Ovary (tissue), 9 donors: ENCODE results near the gene MUL1. TPM values are rescaled to one million over a fixed set of nuclear protein-coding genes. Genes with fewer than 3 reads are reported as not detected.
A peak's percentile ranks its signal among the peaks of the same experiment; 100 is the strongest.

Experiments
- DNase-seq, 5 donors: peaks; one replicate each; pipeline ENCODE4 v3.0.0-alpha.2; 2019 to 2020
- H3K27ac ChIP-seq, 2 donors: fragments of 200-600 bp; one replicate each; pipeline versions ENCODE4 v1.5.1 to v1.8.0; 2019 to 2022
- H3K27me3 ChIP-seq: fragments of 200-600 bp; one replicate; pipeline ENCODE4 v1.8.0; 2022
- H3K36me3 ChIP-seq: fragments of 200-600 bp; sonication (generic); one replicate; pipeline ENCODE4 v1.5.1; 2019
- H3K4me1 ChIP-seq: one replicate; pipeline ENCODE4 v1.8.1; 2013; ENCODE audit warnings: mild to moderate bottlenecking, moderate library complexity; ENCODE audit not compliant: insufficient read depth
- H3K4me3 ChIP-seq: fragments of 200-600 bp; sonication (generic); one replicate; pipeline ENCODE4 v1.5.1; 2017
- H3K9me3 ChIP-seq, 2 donors: fragments of 200-600 bp in 1 of 2; sonication (generic) in 1 of 2; one replicate each; pipeline versions ENCODE4 v1.5.1 to v1.8.1; 2013 to 2019; ENCODE audit warnings: mild to moderate bottlenecking in 1 of 2, moderate library complexity in 1 of 2
- EP300 ChIP-seq: sonication (generic); formaldehyde crosslinking; IDR thresholded peaks from one replicate; pipeline ENCODE4 v1.6.1; 2017; ENCODE audit warnings: antibody characterized with exemption
- POLR2A ChIP-seq: fragments of 450-650 bp; IDR thresholded peaks from one replicate; pipeline ENCODE4 v1.6.1; 2017; ENCODE audit warnings: antibody characterized with exemption, mild to moderate bottlenecking, moderate library complexity
- WGBS, 3 donors: extraction: QIAGEN DNeasy Blood & Tissue Kit in 1 of 3; methylation state at CpG; one replicate each; pipeline versions ENCODE4 v1.1.5 to v1.1.7; 2013 to 2017; 5-methylcytosine and 5-hydroxymethylcytosine counted together
- intact Hi-C, 4 donors: fragments of 100-400 bp; cut with DNase I; formaldehyde crosslinking; loops; one replicate each; pipeline versions ENCODE4 v1.11.0 to v1.15.1; 2022 to 2023
- polyA plus RNA-seq, 2 donors: library from polyadenylated mRNA; stranded (reverse); fragments of 200-250 nt in 1 of 2; fragments of 350-450 nt in 1 of 2; fragmentation: Illumina TruSeq in 1 of 2; extraction: RNeasy Lipid Tissue Mini Kit (QIAGEN cat#74804) in 1 of 2; gene quantifications; one replicate each; pipeline ENCODE4 v1.2.3, GENCODE V29; 2013 to 2014
- total RNA-seq, 7 donors: library from RNA; depleted of rRNA in 2 of 7; stranded (reverse); fragments of >200 nt in 2 of 7; fragmentation: NEBNext Ultra II Directional in 3 of 7; extraction: Animal tissue kit (Norgen Biotek cat#: 25700) in 3 of 7; gene quantifications; one replicate each; pipeline versions ENCODE4 v1.1.0 to v1.2.4, GENCODE V29; 2016 to 2023
- TF ChIP-seq, protein P1 (sequence below), 3 donors: fragments of 450-650 bp in 2 of 3; fragments of 200-600 bp in 1 of 3; IDR thresholded peaks; one replicate each; pipeline versions ENCODE4 v1.5.1 to v1.8.0; 2016 to 2022; ENCODE audit warnings: antibody characterized with exemption in 3 of 3, mild to moderate bottlenecking in 1 of 3
- donor health status: DM: no; HTN: no; CAD: no; lungs with moderate emphysema.
- donor health status: DM: no; HTN: no; CAD: no.
- donor health status: Bipolar disorder and iron deficiency.
- donor health status: DM: yes; HTN: yes; CAD: no.
- donor health status: DM: no; HTN: no; CAD: no.
- donor health status: DM: yes; HTN: yes; CAD: no.

Gene MUL1
- total and polyA plus RNA-seq, 9 donors = 16.7 to 31.6 (median 23.9) TPM

DNA sequence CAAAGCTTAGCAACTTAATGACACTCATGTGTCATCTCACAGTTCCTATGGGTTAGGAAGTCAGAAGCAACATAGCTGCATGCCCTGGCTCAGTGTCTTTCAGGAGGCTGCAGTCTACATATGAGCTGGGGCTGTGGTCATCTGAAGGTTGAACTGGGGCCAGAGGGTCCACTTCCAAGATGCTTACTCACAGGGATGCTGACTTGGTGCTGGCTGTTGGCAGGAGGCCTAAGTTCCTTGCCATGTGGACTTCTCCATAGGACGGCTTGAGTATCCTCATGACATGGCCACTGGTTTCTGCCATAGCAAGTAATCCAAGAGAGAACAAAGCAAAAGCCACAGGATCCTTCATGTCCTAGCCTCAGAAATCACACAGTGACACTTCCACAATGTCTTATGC is 32.3 kb upstream of the MUL1 start:
- WGBS, 3 donors = 80 to 94% (median 83%) methylated on average over 1 of the region's 1 CpG
- H3K4me3 ChIP-seq = no peak overlapping the region
- no peak overlapping the region for H3K27ac ChIP-seq
- TF ChIP-seq, protein P1, sequence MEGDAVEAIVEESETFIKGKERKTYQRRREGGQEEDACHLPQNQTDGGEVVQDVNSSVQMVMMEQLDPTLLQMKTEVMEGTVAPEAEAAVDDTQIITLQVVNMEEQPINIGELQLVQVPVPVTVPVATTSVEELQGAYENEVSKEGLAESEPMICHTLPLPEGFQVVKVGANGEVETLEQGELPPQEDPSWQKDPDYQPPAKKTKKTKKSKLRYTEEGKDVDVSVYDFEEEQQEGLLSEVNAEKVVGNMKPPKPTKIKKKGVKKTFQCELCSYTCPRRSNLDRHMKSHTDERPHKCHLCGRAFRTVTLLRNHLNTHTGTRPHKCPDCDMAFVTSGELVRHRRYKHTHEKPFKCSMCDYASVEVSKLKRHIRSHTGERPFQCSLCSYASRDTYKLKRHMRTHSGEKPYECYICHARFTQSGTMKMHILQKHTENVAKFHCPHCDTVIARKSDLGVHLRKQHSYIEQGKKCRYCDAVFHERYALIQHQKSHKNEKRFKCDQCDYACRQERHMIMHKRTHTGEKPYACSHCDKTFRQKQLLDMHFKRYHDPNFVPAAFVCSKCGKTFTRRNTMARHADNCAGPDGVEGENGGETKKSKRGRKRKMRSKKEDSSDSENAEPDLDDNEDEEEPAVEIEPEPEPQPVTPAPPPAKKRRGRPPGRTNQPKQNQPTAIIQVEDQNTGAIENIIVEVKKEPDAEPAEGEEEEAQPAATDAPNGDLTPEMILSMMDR (IDR thresholded peaks at IDR 0.05) = no peak
- TF ChIP-seq POLR2A (no peak), EP300 (no peak)
- H3K4me1 ChIP-seq = no peaks in the 10 kb centered on the region
- DNase-seq = no peak
- intact Hi-C loops = no loop called here
- H3K9me3 ChIP-seq = no peaks in the 10 kb centered on the region
- no peaks in the 10 kb centered on the region for H3K36me3 ChIP-seq
- H3K27me3 ChIP-seq = no peaks in the 10 kb centered on the region

DNA sequence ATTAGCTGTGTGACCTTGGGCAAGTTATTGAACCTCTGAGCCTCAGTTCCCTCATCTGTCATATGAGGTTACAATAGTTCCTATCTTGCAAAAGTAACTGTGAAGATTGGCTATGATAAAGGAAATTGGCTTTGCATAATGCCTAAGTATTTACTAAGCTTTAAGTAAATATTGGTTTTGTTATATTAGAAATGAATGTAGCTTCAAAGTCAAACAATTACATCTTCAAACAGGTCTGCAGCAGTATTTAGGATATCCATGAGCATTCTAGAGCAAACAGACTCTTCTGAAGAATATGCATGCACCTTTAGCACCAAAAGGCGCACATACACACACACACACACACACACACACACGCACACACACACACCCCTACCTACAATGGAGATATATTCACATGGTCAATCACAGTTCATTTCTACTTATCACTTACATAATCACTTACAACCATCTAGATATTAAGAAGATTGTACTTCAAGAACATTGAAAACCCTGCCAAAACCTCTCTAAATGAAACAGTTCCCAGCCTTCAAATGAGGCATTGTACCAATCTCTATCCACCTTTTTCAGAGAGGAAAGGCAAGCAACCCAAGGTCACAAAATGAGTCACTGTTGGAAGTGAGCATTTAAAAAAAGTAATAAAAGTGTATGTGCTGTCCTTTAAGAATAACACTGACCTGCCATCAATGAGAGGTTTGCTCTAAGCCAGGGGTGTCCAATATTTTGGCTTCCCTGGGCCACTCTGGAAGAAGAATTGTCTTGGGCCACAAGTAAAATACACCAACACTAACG is 31.0 kb upstream of the MUL1 start:
- H3K27me3 ChIP-seq = no peaks in the 10 kb centered on the region
- no peak overlapping the region for H3K27ac ChIP-seq
- 67 to 80% (median 73%) methylated on average over 3 of the region's 3 CpGs for WGBS, 3 donors

DNA sequence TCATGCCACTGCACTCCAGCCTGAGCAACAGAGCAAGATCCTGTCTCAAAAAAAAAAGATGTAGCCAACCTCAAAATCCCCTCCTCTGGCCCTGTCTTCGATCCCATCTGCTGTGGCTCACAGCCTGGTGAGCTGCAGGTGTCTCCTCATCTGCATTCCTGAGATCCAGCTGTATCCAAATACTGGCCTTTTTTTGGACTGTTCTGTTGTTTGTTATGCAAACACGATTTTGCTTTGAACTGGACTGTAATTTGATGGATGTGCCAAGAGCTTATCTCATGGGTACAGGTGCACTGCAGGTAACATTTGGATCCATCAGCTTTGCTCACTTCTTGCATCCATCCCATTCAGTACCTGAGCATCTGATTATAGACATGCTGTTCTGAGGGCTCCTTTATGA is 30.3 kb upstream of the MUL1 start:
- H3K9me3 ChIP-seq = no peaks in the 10 kb centered on the region
- H3K27me3 ChIP-seq = no peaks in the 10 kb centered on the region
- H3K4me1 ChIP-seq = peaks cover 5% of the 10 kb centered on the region
- WGBS, 3 donors = 30 to 36% (median 30%) methylated on average over 2 of the region's 2 CpGs
- H3K36me3 ChIP-seq = no peaks in the 10 kb centered on the region
- TF ChIP-seq POLR2A (no peak), EP300 (no peak)
- TF ChIP-seq, protein P1 (IDR thresholded peaks at IDR 0.05) = no peak
- no peak for DNase-seq
- no peak overlapping the region for H3K4me3 ChIP-seq
- H3K27ac ChIP-seq = no peak overlapping the region
- intact Hi-C loops = no loop called here

More for the DNA sequence above, 31.0 kb upstream of the MUL1 start:
- no peaks in the 10 kb centered on the region for H3K9me3 ChIP-seq
- intact Hi-C loops = no loop called here
- peaks cover 5% of the 10 kb centered on the region for H3K4me1 ChIP-seq
- H3K4me3 ChIP-seq = no peak overlapping the region
- no peak for TF ChIP-seq POLR2A
- no peak for TF ChIP-seq EP300
- TF ChIP-seq, protein P1 (IDR thresholded peaks at IDR 0.05) = no peak
- no peaks in the 10 kb centered on the region for H3K36me3 ChIP-seq
- DNase-seq = no peak

DNA sequence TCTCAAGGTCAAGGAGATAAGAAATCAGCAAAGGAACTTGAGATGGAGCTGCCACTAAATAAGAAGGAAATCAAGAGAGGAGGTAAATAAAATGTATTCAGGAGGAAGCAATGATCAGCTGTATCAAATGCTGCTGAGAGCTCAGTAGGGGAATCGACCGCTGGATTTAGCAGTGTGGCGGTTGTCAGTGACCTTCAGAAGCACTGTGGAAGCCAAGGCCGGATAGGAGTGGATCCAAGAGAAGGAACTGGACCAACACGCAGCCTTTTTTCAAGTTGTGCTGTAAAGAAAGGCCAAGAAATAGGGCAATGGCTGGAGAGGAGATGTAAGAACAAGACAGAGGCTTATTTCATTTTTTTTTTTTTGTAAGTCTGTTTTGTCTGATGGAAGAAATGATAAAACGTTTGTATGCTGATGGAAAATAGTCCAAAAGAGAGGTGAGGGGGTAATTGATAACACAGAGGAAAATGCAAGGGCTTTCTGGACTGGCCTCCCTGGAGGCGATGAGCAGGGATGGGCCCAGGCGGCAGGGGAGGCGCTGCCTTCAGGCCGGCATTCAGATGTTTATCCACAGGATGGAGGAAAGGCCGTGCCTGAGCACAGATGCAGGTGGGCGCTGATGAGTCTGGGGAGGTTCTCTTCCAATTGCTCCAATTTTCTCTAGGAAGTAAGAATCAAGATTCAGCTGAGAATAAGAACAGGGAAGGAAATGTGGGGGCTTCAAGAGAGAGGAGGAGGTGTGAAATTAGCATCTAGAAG is 26.9 kb upstream of the MUL1 start:
- H3K4me1 ChIP-seq = peaks cover 5% of the 10 kb centered on the region
- TF ChIP-seq POLR2A = no peak
- TF ChIP-seq EP300 = no peak
- TF ChIP-seq, protein P1 (IDR thresholded peaks at IDR 0.05) = no peak
- H3K27me3 ChIP-seq = no peaks in the 10 kb centered on the region
- peak; percentile 36 to 55 (median 41) for DNase-seq
- 26 to 35% (median 34%) methylated on average over 12 of the region's 12 CpGs for WGBS, 3 donors
- no peak overlapping the region for H3K4me3 ChIP-seq
- H3K27ac ChIP-seq = peak overlapping the region in 1 of 2 donors; percentile 59
- no peaks in the 10 kb centered on the region for H3K36me3 ChIP-seq
- no peaks in the 10 kb centered on the region for H3K9me3 ChIP-seq
- intact Hi-C loops = no loop called here
